NCI-H2196 (cell line): ENCODE measurements around the gene SLC39A11.
A peak's percentile ranks its signal among the peaks of the same experiment; 100 is the strongest.
"Not testable (repeated sequence)": the region's sequence is repeated elsewhere in the genome, so short reads cannot be mapped to it uniquely, and the experiment has no call there.

Source experiments
- DNase-seq: peaks from one replicate; lab custom pipeline; 2025; ENCODE audit not compliant: unreplicated experiment; lab: John Stamatoyannopoulos, UW

Gene SLC39A11

GRCh38 chr17:72843591-72843990, 248.9 kb downstream of the SLC39A11 start:
- no peak for DNase-seq

DNA sequence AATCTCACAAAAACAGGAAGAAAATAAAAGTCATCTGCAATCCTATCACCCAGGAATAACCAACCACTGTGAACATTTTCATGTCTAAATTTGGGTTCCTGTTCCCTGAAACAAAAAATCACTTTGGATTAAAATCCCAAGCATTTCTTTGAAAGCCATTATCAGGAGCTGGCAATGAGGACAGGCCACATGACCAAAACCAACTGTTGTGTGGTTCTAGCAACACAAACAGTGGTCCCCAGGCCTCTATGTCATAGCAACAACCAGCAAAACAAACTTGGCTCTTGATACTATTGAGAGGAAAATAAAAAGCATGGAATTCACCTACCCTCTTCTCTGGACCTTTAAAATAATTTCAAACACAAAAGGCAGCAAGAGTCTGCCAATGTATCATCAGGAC, 252.5 kb downstream of the SLC39A11 start:
- DNase-seq, result no peak

GRCh38 chr17:72839131-72839725, 253.3 kb downstream of the SLC39A11 start:
- no peak for DNase-seq

DNA sequence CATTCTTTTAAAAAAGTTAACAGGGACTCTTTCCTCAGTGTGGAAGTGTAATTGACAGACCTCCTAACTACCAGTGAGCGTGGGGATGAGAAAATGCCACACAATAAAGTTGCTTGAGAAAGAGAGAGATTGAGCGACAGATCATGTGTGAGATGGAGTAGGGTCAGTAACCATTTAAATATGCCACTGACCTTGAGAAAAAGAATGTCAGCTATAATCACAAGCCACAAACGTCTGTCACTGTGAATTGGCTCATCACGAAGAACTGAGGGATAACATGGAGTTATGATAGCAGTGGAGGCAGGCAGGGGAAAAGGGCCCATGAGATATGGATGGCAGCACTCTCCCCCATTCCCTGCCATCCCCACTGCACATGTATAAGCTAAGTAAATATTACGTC, 253.9 kb downstream of the SLC39A11 start:
- no peak for DNase-seq

DNA sequence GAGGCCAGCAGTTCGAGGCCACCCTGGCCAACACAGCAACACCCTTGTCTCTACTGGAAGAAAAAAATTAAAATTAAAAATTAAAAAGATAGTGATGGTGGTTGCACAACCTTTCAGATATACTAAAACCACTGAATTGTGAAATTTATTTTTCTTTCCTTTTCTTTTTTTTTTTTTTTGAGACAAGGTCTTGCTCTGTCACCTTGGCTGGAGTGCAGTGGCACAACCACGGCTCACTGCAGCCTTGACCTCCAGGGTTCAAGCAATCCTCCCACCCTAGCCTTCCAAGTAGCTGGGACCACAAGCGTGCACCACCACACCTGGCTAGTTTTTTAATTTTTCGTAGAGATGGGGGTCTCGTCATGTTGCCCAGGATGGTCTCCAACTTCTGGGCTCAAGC, 254.4 kb downstream of the SLC39A11 start:
- DNase-seq, result no peak

- DNase-seq, result no peak
Observed at GRCh38 chr17:72837335-72837734, 255.2 kb downstream of the SLC39A11 start.

DNA sequence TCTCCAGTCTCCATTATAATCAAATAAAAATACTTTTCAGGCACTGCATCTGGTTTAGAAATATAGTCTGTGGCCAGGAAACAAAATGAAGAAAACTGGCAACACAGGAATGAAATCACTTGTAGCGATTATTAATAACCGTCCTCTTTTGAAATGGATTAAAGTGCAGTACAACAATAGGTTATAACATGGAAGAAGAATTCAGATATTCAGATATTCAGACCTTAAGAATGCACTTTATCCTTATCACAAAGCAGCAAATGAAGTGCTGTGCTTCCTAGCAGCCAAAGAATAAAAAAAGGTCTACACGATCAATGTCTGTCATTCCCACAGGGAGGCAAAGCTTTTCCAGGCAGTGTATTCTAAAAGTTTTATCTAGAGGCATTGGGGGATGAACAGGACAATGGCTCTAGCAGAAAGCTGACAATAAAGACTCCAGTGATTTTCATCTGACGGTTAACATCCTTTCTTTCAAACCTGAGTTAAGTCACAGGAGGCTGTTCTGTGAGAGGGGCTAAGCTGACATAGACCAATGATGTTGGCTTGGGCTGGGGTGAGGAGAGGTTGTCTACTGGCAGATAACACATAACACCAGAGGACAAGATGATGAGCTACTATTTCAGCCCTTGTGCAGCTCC, 259.2 kb downstream of the SLC39A11 start:
- DNase-seq, result no peak

DNA sequence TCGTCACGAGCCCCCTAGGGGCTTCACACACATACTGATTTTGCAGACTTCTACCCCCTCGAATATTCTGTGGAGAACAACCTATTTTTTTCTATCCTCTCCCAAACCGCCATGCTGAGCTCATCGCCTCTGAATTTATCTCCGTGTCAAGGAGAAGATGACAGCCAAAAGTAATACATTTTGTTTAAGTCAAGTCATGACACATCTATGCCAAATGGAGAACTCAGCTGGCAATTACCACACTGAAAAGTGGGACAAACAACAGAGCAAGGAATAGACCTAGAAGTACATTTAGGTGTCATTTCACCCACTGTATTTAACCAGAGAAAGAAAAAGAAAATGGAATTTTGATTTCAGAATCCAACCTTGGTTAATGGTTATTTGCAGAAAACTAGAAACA, 260.2 kb downstream of the SLC39A11 start:
- DNase-seq, result no peak

GRCh38 chr17:72829883-72830282, 262.6 kb downstream of the SLC39A11 start:
- DNase-seq, result no peak

DNA sequence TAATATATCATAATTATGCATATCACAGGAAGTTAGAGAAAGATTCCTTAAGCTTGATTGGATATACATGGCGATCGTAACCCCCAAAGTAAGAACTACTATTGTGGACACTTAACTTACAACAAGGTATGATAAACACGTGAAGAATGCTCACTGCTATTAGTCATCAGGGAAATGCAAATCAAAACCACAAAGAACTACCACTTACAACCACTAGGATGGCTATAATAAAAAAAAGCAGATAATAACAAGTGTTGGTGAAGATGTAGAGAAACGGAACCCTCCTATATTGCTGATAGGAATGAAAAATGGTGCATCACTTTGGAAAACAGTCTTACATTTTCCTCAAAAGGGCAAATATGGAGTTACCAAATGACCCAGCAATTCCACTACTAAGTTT, 265.9 kb downstream of the SLC39A11 start:
- no peak for DNase-seq

DNA sequence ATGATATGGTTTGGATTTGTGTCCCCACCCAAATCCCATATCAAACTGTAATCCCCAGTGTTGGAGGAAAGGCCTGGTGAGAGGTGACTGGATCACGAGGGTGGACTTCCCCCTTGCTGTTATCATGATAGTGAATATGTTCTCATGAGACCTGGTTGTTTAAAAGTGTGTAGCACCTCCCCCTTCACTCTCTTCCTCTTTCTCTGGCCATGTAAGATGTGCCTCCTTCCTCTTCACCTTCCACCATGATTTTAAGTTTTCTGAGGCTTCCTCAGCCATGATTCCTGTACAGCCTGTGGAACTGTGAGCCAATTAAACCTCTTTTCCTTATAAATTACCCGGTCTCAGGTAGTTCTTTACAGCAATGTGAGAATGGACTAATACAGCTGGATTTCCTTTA, 266.4 kb downstream of the SLC39A11 start:
- not testable (repeated sequence) for DNase-seq

DNA sequence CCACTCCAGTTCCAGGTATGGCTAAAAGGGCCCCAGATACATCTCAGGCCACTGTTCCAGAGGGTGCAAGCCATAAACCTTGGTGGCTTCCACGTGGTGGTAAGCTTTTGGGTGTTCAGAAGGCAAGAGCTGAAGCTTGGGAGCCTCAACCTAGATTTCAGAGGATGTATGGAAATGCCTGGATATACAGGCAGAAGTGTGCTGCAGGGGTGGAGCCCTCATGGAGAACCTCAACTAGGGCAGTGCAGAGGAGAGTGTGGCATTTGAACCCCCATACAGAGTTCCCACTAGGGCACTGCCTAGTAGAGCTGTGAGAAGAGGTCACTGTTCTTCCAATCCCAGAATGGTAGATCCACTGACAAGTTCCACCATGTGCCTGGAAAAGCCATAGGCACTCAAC, 267.3 kb downstream of the SLC39A11 start:
- DNase-seq, result no peak

GRCh38 chr17:72824267-72824666, 268.2 kb downstream of the SLC39A11 start:
- DNase-seq, result not testable (repeated sequence)

DNA sequence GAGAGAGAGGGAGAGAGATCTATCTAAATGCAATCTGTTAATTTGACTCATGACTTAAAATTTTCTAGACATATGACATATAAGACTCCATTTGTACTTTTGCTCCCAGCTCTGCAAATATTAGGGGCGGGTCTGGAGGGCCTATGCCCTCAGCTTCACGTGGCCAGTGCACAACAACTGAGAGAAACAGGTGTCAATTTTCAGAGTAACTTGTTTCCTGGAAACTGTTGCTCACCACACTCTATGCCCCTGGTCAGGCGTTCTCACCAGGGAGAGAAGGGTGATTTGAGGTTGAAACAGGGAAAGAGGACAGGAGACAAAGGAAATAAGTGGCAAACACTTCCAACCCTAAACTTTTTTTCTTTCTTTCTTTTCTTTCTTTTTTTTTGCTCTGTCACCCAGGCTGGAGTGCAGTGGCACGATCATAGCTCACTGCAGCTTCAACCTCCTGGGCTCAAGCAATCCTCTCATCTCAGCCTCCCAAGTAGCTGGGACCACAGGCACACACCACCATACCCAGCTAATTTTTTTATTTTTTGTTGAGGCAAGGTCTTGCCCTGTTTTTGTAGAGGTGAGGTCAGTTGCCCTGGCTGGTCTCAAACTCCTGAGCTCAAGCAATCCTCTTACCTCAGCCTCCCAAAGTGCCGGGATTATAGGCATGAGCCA, 270.0 kb downstream of the SLC39A11 start:
- DNase-seq, result peak; percentile 51

DNA sequence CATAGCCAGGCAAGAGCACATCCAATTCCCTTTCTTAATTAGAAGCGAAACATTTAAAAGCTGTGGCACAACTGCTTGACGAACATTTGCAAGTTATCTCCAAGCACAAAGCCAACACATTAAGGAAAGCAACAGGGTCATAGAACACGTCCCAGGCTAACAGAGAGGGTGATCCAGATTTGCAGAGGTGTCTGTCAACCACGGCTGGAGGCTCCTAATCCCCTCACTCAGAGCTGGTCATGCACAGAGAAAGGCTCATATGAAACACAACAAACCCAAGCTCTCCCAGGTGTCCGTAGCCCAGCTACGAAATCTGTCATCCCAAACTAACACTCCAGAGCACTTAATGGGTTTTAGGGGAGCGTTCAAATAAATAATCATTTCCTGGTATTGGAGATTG, 276.1 kb downstream of the SLC39A11 start:
- DNase-seq, result no peak

- DNase-seq, result no peak
Observed at GRCh38 chr17:72813481-72813880, 279.0 kb downstream of the SLC39A11 start.

DNA sequence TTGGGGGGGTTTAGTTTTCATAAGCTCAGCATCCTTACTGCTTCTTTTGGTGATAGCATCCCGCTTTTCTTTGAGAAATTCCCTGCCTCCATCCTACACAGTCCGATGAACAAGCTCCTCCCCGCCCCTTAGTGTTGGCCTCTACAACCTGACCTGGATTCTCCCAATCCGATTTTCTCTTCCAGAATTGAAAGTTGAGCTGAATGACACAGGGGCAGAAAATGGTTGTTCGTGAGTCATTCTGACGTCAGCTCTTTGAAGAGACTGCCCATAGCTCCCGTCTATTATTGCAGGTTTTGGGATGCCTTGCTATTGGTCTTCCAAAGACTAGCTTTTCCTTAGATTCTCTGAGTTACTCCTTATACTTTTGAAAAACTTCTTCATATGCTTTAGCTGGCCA, 279.7 kb downstream of the SLC39A11 start:
- no peak for DNase-seq

- DNase-seq, result no peak
Observed at GRCh38 chr17:72811976-72812687, 280.4 kb downstream of the SLC39A11 start.

- DNase-seq, result no peak
Observed at GRCh38 chr17:72810991-72811508, 281.4 kb downstream of the SLC39A11 start.

DNA sequence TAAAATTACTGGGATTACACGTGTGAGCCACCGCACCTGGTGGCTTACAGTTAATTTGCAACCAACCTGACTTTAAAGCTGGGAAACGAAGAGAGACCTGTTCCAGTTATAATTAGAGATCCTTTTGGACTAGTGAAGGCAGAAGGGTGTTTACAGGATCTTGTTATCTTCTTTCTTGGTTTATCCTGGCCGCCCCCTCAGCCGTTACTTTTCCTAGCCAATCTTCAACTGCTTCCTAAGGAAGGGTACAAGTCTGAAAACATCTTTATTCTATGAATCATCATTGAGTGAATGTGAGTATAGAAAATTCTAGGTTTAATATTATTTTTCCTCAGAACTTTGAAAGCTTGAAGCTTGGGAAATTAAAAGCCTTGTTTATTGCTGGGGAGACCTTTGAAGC, 286.5 kb downstream of the SLC39A11 start:
- DNase-seq, result no peak

DNA sequence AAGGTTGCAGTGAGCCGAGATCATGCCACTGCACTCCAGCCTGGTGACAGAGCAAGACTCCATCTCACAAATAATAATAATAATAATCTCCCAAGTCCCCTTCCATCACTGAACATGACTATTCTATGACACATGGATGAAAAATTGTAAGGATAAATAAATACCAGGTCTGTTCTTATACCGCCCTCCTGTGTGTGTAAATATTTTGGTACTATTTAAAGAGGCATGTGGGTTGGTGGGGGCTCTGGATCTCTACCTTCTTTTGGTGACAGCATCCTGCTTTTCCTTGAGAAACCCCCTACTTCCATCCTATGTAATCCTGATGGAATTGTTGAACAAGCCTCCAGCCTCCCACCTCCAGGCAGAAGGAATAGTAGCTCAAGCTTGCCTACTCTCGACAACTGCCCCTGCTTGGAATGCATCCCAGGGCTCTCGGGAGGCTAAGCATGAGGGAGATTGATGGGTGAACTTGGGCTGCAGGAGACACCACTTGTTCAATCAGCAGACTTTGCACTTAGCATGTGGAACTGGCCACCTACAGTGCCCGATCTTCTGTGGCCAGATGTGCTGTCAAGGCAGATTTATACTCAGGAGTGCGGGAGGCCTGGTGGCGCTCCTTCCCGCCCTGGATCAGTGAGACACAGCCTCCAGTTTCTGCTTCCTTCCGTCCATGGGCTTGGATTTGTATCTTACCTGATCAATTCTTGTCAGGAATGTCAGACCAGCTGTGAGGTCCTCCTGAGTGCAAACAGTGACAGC, 287.4 kb downstream of the SLC39A11 start:
- no peak for DNase-seq
